ENCODE results near the gene ATP8B1. TPM values are rescaled to one million over a fixed set of nuclear protein-coding genes. Genes with fewer than 3 reads are reported as not detected.

The ATP8B1 gene
- total and polyA plus RNA-seq, 4 donors, result 3.9 to 22.0 (median 5.7) TPM

GRCh38 chr18:57741273-57741672 lies 61.8 kb downstream of the ATP8B1 start:
- Histone ChIP-seq H3K9me3 (ENCODE audit: control insufficient read depth in 4 of 4, low read length in 3 of 4) (no peaks in the 10 kb centered on the region), H3K36me3 (ENCODE audit: control insufficient read depth in 4 of 4, insufficient read depth in 3 of 4, low read depth in 1 of 4, low read length in 3 of 4) (no peaks in the 10 kb centered on the region), H3K9ac (ENCODE audit: low read depth in 1 of 2, low read length in 2 of 2) (no peak overlapping the region), H3K4me3 (ENCODE audit: low read depth in 1 of 3, low read length in 3 of 3) (no peak overlapping the region), H3K27ac (ENCODE audit: low read depth in 1 of 2, low read length in 2 of 2) (no peak overlapping the region), H3K27me3 (ENCODE audit: control insufficient read depth in 4 of 4, insufficient read depth in 4 of 4, low read length in 3 of 4) (no peaks in the 10 kb centered on the region), H3K4me1 (ENCODE audit: control insufficient read depth in 4 of 4, insufficient read depth in 4 of 4, low read length in 3 of 4) (peaks cover 0 to 6% (median 3%) of the 10 kb centered on the region in 4 donors)
- TF ChIP-seq HNF4G (IDR thresholded peaks at IDR 0.05) (no peak), HNF4A (conservative IDR thresholded peaks at IDR 0.05) (no peak), YY1 (IDR thresholded peaks at IDR 0.05) (no peak), RAD21 (IDR thresholded peaks at IDR 0.05) (no peak)
- DNase-seq (ENCODE audit: low spot score), result no peak
- WGBS, result 96% methylated on average over 2 of the region's 2 CpGs

GRCh38 chr18:57738078-57738477 lies 65.0 kb downstream of the ATP8B1 start:
- peak overlapping the region in 1 of 2 donors; percentile 1 for H3K9ac ChIP-seq (ENCODE audit: low read depth in 1 of 2, low read length in 2 of 2)
- no peaks in the 10 kb centered on the region for H3K36me3 ChIP-seq (ENCODE audit: control insufficient read depth in 4 of 4, insufficient read depth in 3 of 4, low read depth in 1 of 4, low read length in 3 of 4)
- no peak for DNase-seq (ENCODE audit: low spot score)
- peak overlapping the region; percentile 40 to 75 for H3K27ac ChIP-seq (ENCODE audit: low read depth in 1 of 2, low read length in 2 of 2)
- H3K4me1 ChIP-seq (ENCODE audit: control insufficient read depth in 4 of 4, insufficient read depth in 4 of 4, low read length in 3 of 4), result peaks cover 0 to 6% (median 3%) of the 10 kb centered on the region in 4 donors
- 38% methylated on average over 7 of the region's 7 CpGs for WGBS
- no peaks in the 10 kb centered on the region for H3K27me3 ChIP-seq (ENCODE audit: control insufficient read depth in 4 of 4, insufficient read depth in 4 of 4, low read length in 3 of 4)
- no peak for TF ChIP-seq TAF1 (conservative IDR thresholded peaks at IDR 0.05)
- no peak for TF ChIP-seq MAX (IDR thresholded peaks at IDR 0.05)
- peak; percentile 8 for TF ChIP-seq SP1 (IDR thresholded peaks at IDR 0.05)
- TF ChIP-seq ATF3 (IDR thresholded peaks at IDR 0.05), result no peak
- TF ChIP-seq RAD21 (IDR thresholded peaks at IDR 0.05), result no peak
- peak; percentile 3 for TF ChIP-seq NR2F2 (IDR thresholded peaks at IDR 0.05)
- TF ChIP-seq FOXA1 (IDR thresholded peaks at IDR 0.05), result no peak
- no peak for TF ChIP-seq HNF4A (conservative IDR thresholded peaks at IDR 0.05)
- no peak for TF ChIP-seq CTCF (IDR thresholded peaks at IDR 0.05; ENCODE audit: low read depth, low read length, missing input control)
- H3K4me3 ChIP-seq (ENCODE audit: low read depth in 1 of 3, low read length in 3 of 3), result no peak overlapping the region
- no peaks in the 10 kb centered on the region for H3K9me3 ChIP-seq (ENCODE audit: control insufficient read depth in 4 of 4, low read length in 3 of 4)

- no peaks in the 10 kb centered on the region for H3K36me3 ChIP-seq (ENCODE audit: control insufficient read depth in 4 of 4, insufficient read depth in 3 of 4, low read depth in 1 of 4, low read length in 3 of 4)
- peak overlapping the region; percentile 40 to 75 for H3K27ac ChIP-seq (ENCODE audit: low read depth in 1 of 2, low read length in 2 of 2)
- H3K4me1 ChIP-seq (ENCODE audit: control insufficient read depth in 4 of 4, insufficient read depth in 4 of 4, low read length in 3 of 4), result peaks cover 0 to 6% (median 3%) of the 10 kb centered on the region in 4 donors
- 33% methylated on average over 8 of the region's 8 CpGs for WGBS
- H3K27me3 ChIP-seq (ENCODE audit: control insufficient read depth in 4 of 4, insufficient read depth in 4 of 4, low read length in 3 of 4), result no peaks in the 10 kb centered on the region
- no peak overlapping the region for H3K9ac ChIP-seq (ENCODE audit: low read depth in 1 of 2, low read length in 2 of 2)
- DNase-seq (ENCODE audit: low spot score), result peak; percentile 42
- no peak overlapping the region for H3K4me3 ChIP-seq (ENCODE audit: low read depth in 1 of 3, low read length in 3 of 3)
- H3K9me3 ChIP-seq (ENCODE audit: control insufficient read depth in 4 of 4, low read length in 3 of 4), result no peaks in the 10 kb centered on the region
- TF ChIP-seq HNF4G (IDR thresholded peaks at IDR 0.05), result peak; percentile 43
- no peak for TF ChIP-seq REST (IDR thresholded peaks at IDR 0.05)
- TF ChIP-seq GABPA (IDR thresholded peaks at IDR 0.05 in 1 of 2, conservative IDR thresholded peaks at IDR 0.05 in 1 of 2), result peak; percentile 40 to 48
- peak; percentile 90 to 93 for TF ChIP-seq JUND (IDR thresholded peaks at IDR 0.05)
- TF ChIP-seq HNF4A (conservative IDR thresholded peaks at IDR 0.05), result peak; percentile 50 to 55
- peak; percentile 60 to 73 for TF ChIP-seq RXRA (IDR thresholded peaks at IDR 0.05)
- peak; percentile 53 for TF ChIP-seq SP1 (IDR thresholded peaks at IDR 0.05)
- TF ChIP-seq CTCF (IDR thresholded peaks at IDR 0.05; ENCODE audit: low read depth, low read length, missing input control), result no peak
- TF ChIP-seq EGR1 (IDR thresholded peaks at IDR 0.05; ENCODE audit: low read depth in 2 of 2), result peak; percentile 96 to 97
- TF ChIP-seq TAF1 (conservative IDR thresholded peaks at IDR 0.05), result no peak
- peak; percentile 33 to 65 for TF ChIP-seq RAD21 (IDR thresholded peaks at IDR 0.05)
- TF ChIP-seq NR2F2 (IDR thresholded peaks at IDR 0.05), result peak; percentile 28
- TF ChIP-seq ATF3 (IDR thresholded peaks at IDR 0.05), result peak; percentile 72
- peak; percentile 50 for TF ChIP-seq FOXA2 (IDR thresholded peaks at IDR 0.05)
- TF ChIP-seq YY1 (IDR thresholded peaks at IDR 0.05), result peak; percentile 47
These were observed 65.6 kb downstream of the ATP8B1 start for GRCh38 chr18:57737400-57738060.

Measured in liver (tissue), 9 donors.